Ovary (tissue), 9 donors: ENCODE measurements around the gene PLXNA4. TPM values are rescaled to one million over a fixed set of nuclear protein-coding genes. Genes with fewer than 3 reads are reported as not detected.
A peak's percentile ranks its signal among the peaks of the same experiment; 100 is the strongest.

Experiments used
- DNase-seq, 5 donors: peaks; one replicate each; pipeline ENCODE4 v3.0.0-alpha.2; 2019 to 2020
- H3K27ac ChIP-seq, 2 donors: fragments of 200-600 bp; one replicate each; pipeline versions ENCODE4 v1.5.1 to v1.8.0; 2019 to 2022
- H3K27me3 ChIP-seq: fragments of 200-600 bp; one replicate; pipeline ENCODE4 v1.8.0; 2022
- H3K36me3 ChIP-seq: fragments of 200-600 bp; sonication (generic); one replicate; pipeline ENCODE4 v1.5.1; 2019
- H3K4me1 ChIP-seq: one replicate; pipeline ENCODE4 v1.8.1; 2013; ENCODE audit warnings: mild to moderate bottlenecking, moderate library complexity; ENCODE audit not compliant: insufficient read depth
- H3K4me3 ChIP-seq: fragments of 200-600 bp; sonication (generic); one replicate; pipeline ENCODE4 v1.5.1; 2017
- H3K9me3 ChIP-seq, 2 donors: fragments of 200-600 bp in 1 of 2; sonication (generic) in 1 of 2; one replicate each; pipeline versions ENCODE4 v1.5.1 to v1.8.1; 2013 to 2019; ENCODE audit warnings: mild to moderate bottlenecking in 1 of 2, moderate library complexity in 1 of 2
- CTCF ChIP-seq, 3 donors: fragments of 450-650 bp in 2 of 3; fragments of 200-600 bp in 1 of 3; IDR thresholded peaks; one replicate each; pipeline versions ENCODE4 v1.5.1 to v1.8.0; 2016 to 2022; ENCODE audit warnings: antibody characterized with exemption in 3 of 3, mild to moderate bottlenecking in 1 of 3
- EP300 ChIP-seq: sonication (generic); formaldehyde crosslinking; IDR thresholded peaks from one replicate; pipeline ENCODE4 v1.6.1; 2017; ENCODE audit warnings: antibody characterized with exemption
- POLR2A ChIP-seq: fragments of 450-650 bp; IDR thresholded peaks from one replicate; pipeline ENCODE4 v1.6.1; 2017; ENCODE audit warnings: antibody characterized with exemption, mild to moderate bottlenecking, moderate library complexity
- WGBS, 3 donors: extraction: QIAGEN DNeasy Blood & Tissue Kit in 1 of 3; methylation state at CpG; one replicate each; pipeline versions ENCODE4 v1.1.5 to v1.1.7; 2013 to 2017; 5-methylcytosine and 5-hydroxymethylcytosine counted together
- intact Hi-C, 4 donors: fragments of 100-400 bp; cut with DNase I; formaldehyde crosslinking; loops; one replicate each; pipeline versions ENCODE4 v1.11.0 to v1.15.1; 2022 to 2023
- polyA plus RNA-seq, 2 donors: library from polyadenylated mRNA; stranded (reverse); fragments of 200-250 nt in 1 of 2; fragments of 350-450 nt in 1 of 2; fragmentation: Illumina TruSeq in 1 of 2; extraction: RNeasy Lipid Tissue Mini Kit (QIAGEN cat#74804) in 1 of 2; gene quantifications; one replicate each; pipeline ENCODE4 v1.2.3, GENCODE V29; 2013 to 2014
- total RNA-seq, 7 donors: library from RNA; depleted of rRNA in 2 of 7; stranded (reverse); fragments of >200 nt in 2 of 7; fragmentation: NEBNext Ultra II Directional in 3 of 7; extraction: Animal tissue kit (Norgen Biotek cat#: 25700) in 3 of 7; gene quantifications; one replicate each; pipeline versions ENCODE4 v1.1.0 to v1.2.4, GENCODE V29; 2016 to 2023
- donor health status: DM: no; HTN: no; CAD: no; lungs with moderate emphysema.
- donor health status: DM: no; HTN: no; CAD: no.
- donor health status: Bipolar disorder and iron deficiency.
- donor health status: DM: yes; HTN: yes; CAD: no.
- donor health status: DM: no; HTN: no; CAD: no.
- donor health status: DM: yes; HTN: yes; CAD: no.

The PLXNA4 gene
- total and polyA plus RNA-seq, 9 donors, result 5.1 to 39.9 (median 11.4) TPM

DNA sequence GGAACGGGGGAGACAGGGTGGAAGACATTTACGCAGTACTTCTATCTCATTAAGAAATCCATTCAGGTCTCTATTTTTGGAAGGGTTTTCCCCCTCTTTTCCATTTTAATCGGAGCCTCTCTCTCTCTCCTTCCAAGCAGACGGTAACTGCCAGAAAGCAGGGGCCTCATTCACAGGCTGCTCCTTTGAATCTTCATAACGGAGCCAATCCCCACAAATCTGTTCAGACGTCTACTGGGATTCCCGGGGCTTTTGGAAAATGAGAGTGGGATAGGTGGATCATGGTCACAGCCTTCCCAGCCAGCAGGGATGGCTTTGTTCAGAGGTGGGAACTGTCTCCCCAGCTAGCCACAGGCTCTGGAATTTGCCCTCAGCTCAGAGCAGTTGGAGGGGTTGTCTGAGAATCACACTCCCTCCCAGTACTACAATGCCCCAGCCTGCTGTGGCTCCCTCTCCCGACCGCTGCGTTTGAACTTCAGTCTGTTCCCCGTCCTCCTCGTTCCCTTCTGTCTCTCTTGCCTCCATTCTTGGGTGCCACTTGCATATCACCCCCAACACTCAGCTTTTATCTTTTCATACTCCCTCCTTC lies 413.6 kb downstream of the PLXNA4 start:
- TF ChIP-seq POLR2A, result no peak
- no peak for TF ChIP-seq EP300
- TF ChIP-seq CTCF (IDR thresholded peaks at IDR 0.05), result no peak
- intact Hi-C loops, result no loop called here
- DNase-seq, result no peak
- WGBS, 3 donors, result 72 to 78% (median 76%) methylated on average over 12 of the region's 12 CpGs
- H3K27me3 ChIP-seq, result no peaks in the 10 kb centered on the region
- no peak overlapping the region for H3K4me3 ChIP-seq
- H3K9me3 ChIP-seq, result no peaks in the 10 kb centered on the region
- no peak overlapping the region for H3K27ac ChIP-seq
- H3K4me1 ChIP-seq, result no peaks in the 10 kb centered on the region
- H3K36me3 ChIP-seq, result no peaks in the 10 kb centered on the region

- TF ChIP-seq POLR2A, result no peak
- no peak for TF ChIP-seq EP300
- TF ChIP-seq CTCF (IDR thresholded peaks at IDR 0.05), result no peak
- DNase-seq, result no peak
- H3K27ac ChIP-seq, result no peak overlapping the region
- WGBS, 3 donors, result 78 to 89% (median 78%) methylated on average over 8 of the region's 8 CpGs
- H3K36me3 ChIP-seq, result no peaks in the 10 kb centered on the region
- H3K27me3 ChIP-seq, result no peaks in the 10 kb centered on the region
- intact Hi-C loops, result no loop called here
- H3K9me3 ChIP-seq, result no peaks in the 10 kb centered on the region
- H3K4me3 ChIP-seq, result no peak overlapping the region
- no peaks in the 10 kb centered on the region for H3K4me1 ChIP-seq
These were observed 414.3 kb downstream of the PLXNA4 start for GRCh38 chr7:132161976-132162375.

GRCh38 chr7:132161533-132161915 lies 414.7 kb downstream of the PLXNA4 start:
- intact Hi-C loops, result no loop called here
- no peaks in the 10 kb centered on the region for H3K27me3 ChIP-seq
- TF ChIP-seq POLR2A (no peak), EP300 (no peak)
- DNase-seq, result no peak
- no peak overlapping the region for H3K27ac ChIP-seq
- H3K4me1 ChIP-seq, result no peaks in the 10 kb centered on the region
- H3K9me3 ChIP-seq, result no peaks in the 10 kb centered on the region
- 92 to 98% (median 97%) methylated on average over 11 to 12 of the region's 12 CpGs for WGBS, 3 donors
- no peaks in the 10 kb centered on the region for H3K36me3 ChIP-seq
- no peak overlapping the region for H3K4me3 ChIP-seq

- no peak overlapping the region for H3K27ac ChIP-seq
- no peaks in the 10 kb centered on the region for H3K4me1 ChIP-seq
- no peaks in the 10 kb centered on the region for H3K27me3 ChIP-seq
- H3K9me3 ChIP-seq, result no peaks in the 10 kb centered on the region
- no peak for TF ChIP-seq POLR2A
- TF ChIP-seq EP300, result no peak
- no peak for TF ChIP-seq CTCF (IDR thresholded peaks at IDR 0.05)
- no peak overlapping the region for H3K4me3 ChIP-seq
- H3K36me3 ChIP-seq, result no peaks in the 10 kb centered on the region
- DNase-seq, result peak in 1 of 5 donors; percentile 52
- 64 to 79% (median 71%) methylated on average over 10 of the region's 10 CpGs for WGBS, 3 donors
- intact Hi-C loops, result no loop called here
These were observed 415.4 kb downstream of the PLXNA4 start for GRCh38 chr7:132160611-132161532.

DNA sequence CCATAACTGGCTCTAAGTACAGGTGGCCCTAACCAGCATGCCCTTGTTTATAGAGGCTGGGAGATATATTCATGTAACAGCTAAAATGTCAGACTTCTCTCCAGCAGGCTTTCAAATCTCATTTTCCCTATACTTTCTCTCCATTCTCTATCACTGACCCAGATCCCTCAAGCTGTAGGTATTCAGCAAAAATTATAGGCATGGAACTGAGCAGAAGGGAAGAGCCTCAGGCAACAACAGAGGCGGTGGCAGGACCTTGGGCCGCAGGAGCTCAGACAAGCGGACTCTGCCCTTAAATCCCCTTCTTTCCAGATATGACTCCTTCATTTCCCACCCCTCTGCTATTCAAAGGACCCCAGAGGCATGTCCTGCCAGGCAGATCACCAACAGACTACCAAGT lies 417.4 kb downstream of the PLXNA4 start:
- H3K27me3 ChIP-seq, result no peaks in the 10 kb centered on the region
- no peak overlapping the region for H3K4me3 ChIP-seq
- TF ChIP-seq CTCF (IDR thresholded peaks at IDR 0.05), result no peak
- no peak for TF ChIP-seq EP300
- no peak for TF ChIP-seq POLR2A
- no peaks in the 10 kb centered on the region for H3K9me3 ChIP-seq
- H3K36me3 ChIP-seq, result no peaks in the 10 kb centered on the region
- H3K27ac ChIP-seq, result no peak overlapping the region
- intact Hi-C loops, result no loop called here
- DNase-seq, result no peak
- H3K4me1 ChIP-seq, result no peaks in the 10 kb centered on the region
- 94 to 99% (median 97%) methylated on average over 3 of the region's 3 CpGs for WGBS, 3 donors
